HEK293 (cell line): Measurements from ENCODE around the gene MEIKIN.

ENCODE experiments used
- CTCF ChIA-PET: fragments of 350-600 bp; formaldehyde crosslinking; extraction: SDS; loops from one replicate; lab custom pipeline; 2021; ENCODE audit warnings: antibody characterized with exemption; lab: Yijun Ruan, JAX
- POLR2A ChIA-PET: fragments of 300-600 bp; formaldehyde crosslinking; extraction: SDS; loops from one replicate; lab custom pipeline; 2020; ENCODE audit warnings: antibody characterized with exemption, inconsistent platforms; lab: Yijun Ruan, JAX
- H3K27ac ChIP-seq: fragments of 200-500 bp; sonication (Bioruptor generic); 2 replicates; pipeline ENCODE4 v1.5.1; 2014; ENCODE audit warnings: low read depth, low read length, control low read depth, inconsistent platforms; ENCODE audit errors: extremely low read depth
- H3K36me3 ChIP-seq, 2 experiments: fragments of 200-500 bp in 1 of 2; sonication (Bioruptor generic) in 1 of 2; 1 replicate in 1 of 2; 2 replicates in 1 of 2; pipeline ENCODE4 v1.5.1; 2014 to 2017; ENCODE audit warnings: inconsistent platforms in 2 of 2, low read length in 2 of 2; ENCODE audit not compliant: control insufficient read depth in 2 of 2, insufficient read depth in 1 of 2
- H3K4me1 ChIP-seq: fragments of 200-500 bp; sonication (Bioruptor generic); 2 replicates; pipeline ENCODE4 v1.5.1; 2014; ENCODE audit warnings: mild to moderate bottlenecking, low read length, inconsistent platforms; ENCODE audit not compliant: control insufficient read depth, insufficient read depth
- H3K4me3 ChIP-seq: 2 replicates; pipeline ENCODE4 v1.5.1; 2011; ENCODE audit warnings: low read depth, mild to moderate bottlenecking, control low read depth, low read length, moderate library complexity
- H3K9me3 ChIP-seq: fragments of 200-500 bp; sonication (Bioruptor generic); 2 replicates; pipeline ENCODE4 v1.5.1; 2014; ENCODE audit warnings: low read depth, low read length, inconsistent platforms; ENCODE audit not compliant: control insufficient read depth, insufficient read depth
- HOXA7 ChIP-seq: sonication (generic); formaldehyde crosslinking; IDR thresholded peaks from 2 replicates; pipeline ENCODE4 v1.8.1; 2022; ENCODE audit warnings: missing genetic modification reagents, borderline replicate concordance
- HOXC10 ChIP-seq: sonication (generic); formaldehyde crosslinking; IDR thresholded peaks from 2 replicates; pipeline ENCODE4 v1.8.1; 2023; ENCODE audit warnings: mild to moderate bottlenecking, missing genetic modification reagents
- OVOL3 ChIP-seq: fragments of 450-650 bp; formaldehyde crosslinking; IDR thresholded peaks from 2 replicates; pipeline ENCODE4 v1.5.1; 2016; ENCODE audit warnings: missing biosample characterization, missing genetic modification characterization
- SCRT1 ChIP-seq: fragments of 450-650 bp; formaldehyde crosslinking; IDR thresholded peaks from 2 replicates; pipeline ENCODE4 v1.5.1; 2016; ENCODE audit warnings: missing biosample characterization, missing genetic modification characterization, borderline replicate concordance
- YY2 ChIP-seq: fragments of 450-650 bp; formaldehyde crosslinking; IDR thresholded peaks from 2 replicates; pipeline ENCODE4 v1.5.1; 2016; ENCODE audit warnings: missing biosample characterization, missing genetic modification characterization
- ZNF121 ChIP-seq: fragments of 450-650 bp; formaldehyde crosslinking; IDR thresholded peaks from 2 replicates; pipeline ENCODE4 v1.5.1; 2016; ENCODE audit warnings: missing biosample characterization, missing genetic modification characterization
- ZNF157 ChIP-seq: fragments of 450-650 bp; formaldehyde crosslinking; IDR thresholded peaks from 2 replicates; pipeline ENCODE4 v1.5.1; 2016; ENCODE audit warnings: missing biosample characterization, missing genetic modification characterization
- ZNF175 ChIP-seq: fragments of 450-650 bp; formaldehyde crosslinking; IDR thresholded peaks from 2 replicates; pipeline ENCODE4 v1.5.1; 2016; ENCODE audit warnings: missing biosample characterization, missing genetic modification characterization
- ZNF292 ChIP-seq: fragments of 450-650 bp; formaldehyde crosslinking; IDR thresholded peaks from 2 replicates; pipeline ENCODE4 v1.5.1; 2016; ENCODE audit warnings: low read depth, missing biosample characterization, missing genetic modification characterization, borderline replicate concordance
- ZNF311 ChIP-seq: fragments of 450-650 bp; formaldehyde crosslinking; IDR thresholded peaks from 2 replicates; pipeline ENCODE4 v1.5.1; 2017; ENCODE audit warnings: missing biosample characterization, missing genetic modification characterization, borderline replicate concordance
- ZNF37A ChIP-seq: fragments of 450-650 bp; IDR thresholded peaks from 2 replicates; pipeline ENCODE4 v1.5.1; 2018; ENCODE audit warnings: missing biosample characterization, missing genetic modification characterization
- ZNF433 ChIP-seq: fragments of 450-650 bp; formaldehyde crosslinking; IDR thresholded peaks from 2 replicates; pipeline ENCODE4 v1.5.1; 2016; ENCODE audit warnings: missing biosample characterization, missing genetic modification characterization, low read depth
- ZNF501 ChIP-seq: fragments of 450-650 bp; formaldehyde crosslinking; IDR thresholded peaks from 2 replicates; pipeline ENCODE4 v1.5.1; 2016; ENCODE audit warnings: missing biosample characterization, missing genetic modification characterization
- ZNF521 ChIP-seq: fragments of 450-650 bp; formaldehyde crosslinking; IDR thresholded peaks from 2 replicates; pipeline ENCODE4 v1.5.1; 2017; ENCODE audit warnings: missing biosample characterization, mild to moderate bottlenecking, missing genetic modification characterization
- ZNF571 ChIP-seq: fragments of 450-650 bp; formaldehyde crosslinking; IDR thresholded peaks from 2 replicates; pipeline ENCODE4 v1.5.0; 2017; ENCODE audit warnings: missing biosample characterization, missing genetic modification characterization
- ZNF585B ChIP-seq: fragments of 450-650 bp; formaldehyde crosslinking; IDR thresholded peaks from 2 replicates; pipeline ENCODE4 v1.5.1; 2016; ENCODE audit warnings: missing biosample characterization, missing genetic modification characterization
- ZNF670 ChIP-seq: fragments of 450-650 bp; formaldehyde crosslinking; IDR thresholded peaks from 2 replicates; pipeline ENCODE4 v1.5.1; 2016; ENCODE audit warnings: missing biosample characterization, missing genetic modification characterization, low read depth
- ZNF707 ChIP-seq: fragments of 450-650 bp; formaldehyde crosslinking; IDR thresholded peaks from 2 replicates; pipeline ENCODE4 v1.5.1; 2016; ENCODE audit warnings: missing biosample characterization, missing genetic modification characterization
- ZNF747 ChIP-seq: fragments of 450-650 bp; formaldehyde crosslinking; IDR thresholded peaks from 2 replicates; pipeline ENCODE4 v1.5.1; 2016; ENCODE audit warnings: missing biosample characterization, missing genetic modification characterization
- TF ChIP-seq, protein P1 (sequence below): IDR thresholded peaks from 2 replicates; pipeline ENCODE4 v1.6.1; 2011; ENCODE audit warnings: mild to moderate bottlenecking, low read depth, low read length, borderline replicate concordance
- TF ChIP-seq, protein P2 (sequence below): fragments of 450-650 bp; formaldehyde crosslinking; IDR thresholded peaks from 2 replicates; pipeline ENCODE4 v1.5.1; 2016; ENCODE audit warnings: missing biosample characterization, missing genetic modification characterization
- TF ChIP-seq, protein P3 (sequence below): fragments of 450-650 bp; formaldehyde crosslinking; IDR thresholded peaks from 2 replicates; pipeline ENCODE4 v1.5.1; 2016; ENCODE audit warnings: missing biosample characterization, missing genetic modification characterization
- TF ChIP-seq, protein P4 (sequence below): fragments of 450-650 bp; formaldehyde crosslinking; IDR thresholded peaks from 2 replicates; pipeline ENCODE4 v1.5.1; 2016; ENCODE audit warnings: missing biosample characterization, missing genetic modification characterization
- TF ChIP-seq, protein P5 (sequence below): fragments of 450-650 bp; formaldehyde crosslinking; IDR thresholded peaks from 2 replicates; pipeline ENCODE4 v1.5.1; 2016; ENCODE audit warnings: missing biosample characterization, missing genetic modification characterization
- TF ChIP-seq, protein P6 (sequence below): fragments of 450-650 bp; formaldehyde crosslinking; IDR thresholded peaks from 2 replicates; pipeline ENCODE4 v1.5.1; 2016; ENCODE audit warnings: missing biosample characterization, missing genetic modification characterization

The MEIKIN gene

DNA sequence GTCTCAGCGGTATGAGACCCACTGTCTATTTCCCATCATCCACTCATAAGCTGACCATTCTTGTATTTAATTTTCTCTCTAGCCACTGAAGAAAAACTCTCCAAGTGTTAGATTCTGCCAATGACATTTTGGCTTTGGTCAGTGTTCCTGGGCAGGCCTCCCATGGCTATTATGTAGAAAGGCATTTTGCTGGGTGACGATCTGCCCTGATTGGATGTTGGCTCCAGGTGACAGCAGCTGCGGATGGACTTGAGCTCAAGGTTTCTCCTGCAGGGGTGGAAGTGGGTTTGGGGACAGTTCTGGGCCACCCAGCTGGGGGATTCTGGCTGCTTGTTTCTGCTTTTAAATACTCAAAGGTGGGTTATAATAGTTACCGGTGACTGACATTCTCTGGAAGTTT is 34.4 kb upstream of the MEIKIN start:
- Histone ChIP-seq H3K27ac (no peak overlapping the region), H3K36me3 (no peaks in the 10 kb centered on the region), H3K4me1 (no peaks in the 10 kb centered on the region), H3K9me3 (no peaks in the 10 kb centered on the region), H3K4me3 (no peak overlapping the region)
- TF ChIP-seq ZNF501 (tag by site-specific recombination) (no peak), ZNF707 (tag by site-specific recombination) (no peak), ZNF175 (tag by site-specific recombination) (no peak), ZNF37A (tag by site-specific recombination) (no peak), YY2 (tag by site-specific recombination) (no peak), ZNF433 (no peak), ZNF747 (tag by site-specific recombination) (no peak), OVOL3 (tag by site-specific recombination) (no peak), ZNF121 (no peak), ZNF157 (no peak), HOXC10 (CRISPR knock-in tag) (no peak), ZNF571 (tag by site-specific recombination) (no peak), SCRT1 (tag by site-specific recombination) (no peak), ZNF292 (tag by site-specific recombination) (no peak), ZNF311 (tag by site-specific recombination) (no peak), ZNF521 (tag by site-specific recombination) (no peak)
- TF ChIP-seq, protein P1, sequence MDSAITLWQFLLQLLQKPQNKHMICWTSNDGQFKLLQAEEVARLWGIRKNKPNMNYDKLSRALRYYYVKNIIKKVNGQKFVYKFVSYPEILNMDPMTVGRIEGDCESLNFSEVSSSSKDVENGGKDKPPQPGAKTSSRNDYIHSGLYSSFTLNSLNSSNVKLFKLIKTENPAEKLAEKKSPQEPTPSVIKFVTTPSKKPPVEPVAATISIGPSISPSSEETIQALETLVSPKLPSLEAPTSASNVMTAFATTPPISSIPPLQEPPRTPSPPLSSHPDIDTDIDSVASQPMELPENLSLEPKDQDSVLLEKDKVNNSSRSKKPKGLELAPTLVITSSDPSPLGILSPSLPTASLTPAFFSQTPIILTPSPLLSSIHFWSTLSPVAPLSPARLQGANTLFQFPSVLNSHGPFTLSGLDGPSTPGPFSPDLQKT: no peak
- TF ChIP-seq, protein P2, sequence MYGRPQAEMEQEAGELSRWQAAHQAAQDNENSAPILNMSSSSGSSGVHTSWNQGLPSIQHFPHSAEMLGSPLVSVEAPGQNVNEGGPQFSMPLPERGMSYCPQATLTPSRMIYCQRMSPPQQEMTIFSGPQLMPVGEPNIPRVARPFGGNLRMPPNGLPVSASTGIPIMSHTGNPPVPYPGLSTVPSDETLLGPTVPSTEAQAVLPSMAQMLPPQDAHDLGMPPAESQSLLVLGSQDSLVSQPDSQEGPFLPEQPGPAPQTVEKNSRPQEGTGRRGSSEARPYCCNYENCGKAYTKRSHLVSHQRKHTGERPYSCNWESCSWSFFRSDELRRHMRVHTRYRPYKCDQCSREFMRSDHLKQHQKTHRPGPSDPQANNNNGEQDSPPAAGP (tag by site-specific recombination): no peak
- TF ChIP-seq, protein P3, sequence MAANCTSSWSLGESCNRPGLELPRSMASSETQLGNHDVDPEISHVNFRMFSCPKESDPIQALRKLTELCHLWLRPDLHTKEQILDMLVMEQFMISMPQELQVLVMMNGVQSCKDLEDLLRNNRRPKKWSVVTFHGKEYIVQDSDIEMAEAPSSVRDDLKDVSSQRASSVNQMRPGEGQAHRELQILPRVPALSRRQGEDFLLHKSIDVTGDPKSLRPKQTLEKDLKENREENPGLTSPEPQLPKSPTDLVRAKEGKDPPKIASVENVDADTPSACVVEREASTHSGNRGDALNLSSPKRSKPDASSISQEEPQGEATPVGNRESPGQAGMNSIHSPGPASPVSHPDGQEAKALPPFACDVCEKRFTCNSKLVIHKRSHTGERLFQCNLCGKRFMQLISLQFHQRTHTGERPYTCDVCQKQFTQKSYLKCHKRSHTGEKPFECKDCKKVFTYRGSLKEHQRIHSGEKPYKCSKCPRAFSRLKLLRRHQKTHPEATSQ: no peak
- TF ChIP-seq, protein P4, sequence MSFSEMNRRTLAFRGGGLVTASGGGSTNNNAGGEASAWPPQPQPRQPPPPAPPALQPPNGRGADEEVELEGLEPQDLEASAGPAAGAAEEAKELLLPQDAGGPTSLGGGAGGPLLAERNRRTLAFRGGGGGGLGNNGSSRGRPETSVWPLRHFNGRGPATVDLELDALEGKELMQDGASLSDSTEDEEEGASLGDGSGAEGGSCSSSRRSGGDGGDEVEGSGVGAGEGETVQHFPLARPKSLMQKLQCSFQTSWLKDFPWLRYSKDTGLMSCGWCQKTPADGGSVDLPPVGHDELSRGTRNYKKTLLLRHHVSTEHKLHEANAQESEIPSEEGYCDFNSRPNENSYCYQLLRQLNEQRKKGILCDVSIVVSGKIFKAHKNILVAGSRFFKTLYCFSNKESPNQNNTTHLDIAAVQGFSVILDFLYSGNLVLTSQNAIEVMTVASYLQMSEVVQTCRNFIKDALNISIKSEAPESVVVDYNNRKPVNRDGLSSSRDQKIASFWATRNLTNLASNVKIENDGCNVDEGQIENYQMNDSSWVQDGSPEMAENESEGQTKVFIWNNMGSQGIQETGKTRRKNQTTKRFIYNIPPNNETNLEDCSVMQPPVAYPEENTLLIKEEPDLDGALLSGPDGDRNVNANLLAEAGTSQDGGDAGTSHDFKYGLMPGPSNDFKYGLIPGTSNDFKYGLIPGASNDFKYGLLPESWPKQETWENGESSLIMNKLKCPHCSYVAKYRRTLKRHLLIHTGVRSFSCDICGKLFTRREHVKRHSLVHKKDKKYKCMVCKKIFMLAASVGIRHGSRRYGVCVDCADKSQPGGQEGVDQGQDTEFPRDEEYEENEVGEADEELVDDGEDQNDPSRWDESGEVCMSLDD: no peak
- ChIA-PET CTCF (interaction anchor here (0.7 kb wide), 1 partner anchor 103 kb away, joined by 4 read pairs; no protein-coding TSS in a partner anchor), POLR2A (no interaction called here)

DNA sequence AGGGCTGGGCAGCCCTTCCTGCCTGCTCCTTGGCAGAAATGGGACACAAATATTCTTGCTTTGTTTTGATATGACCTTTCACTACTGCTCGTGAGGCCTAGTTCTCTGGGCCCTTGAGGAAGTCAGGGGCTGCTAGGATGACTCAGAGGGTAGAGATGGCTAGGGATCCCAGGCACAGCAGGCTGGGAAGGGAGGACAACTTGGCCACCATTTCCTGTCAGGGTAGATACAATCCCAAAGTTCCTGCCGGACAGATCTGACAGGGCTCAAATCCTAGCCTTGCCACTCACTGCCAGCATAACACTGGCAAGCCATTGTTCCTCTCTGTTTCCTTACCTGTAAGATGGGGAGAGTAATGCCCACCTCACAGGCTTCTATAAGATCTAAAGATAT is 31.7 kb upstream of the MEIKIN start:
- no peak overlapping the region for H3K27ac ChIP-seq
- TF ChIP-seq, protein P5, sequence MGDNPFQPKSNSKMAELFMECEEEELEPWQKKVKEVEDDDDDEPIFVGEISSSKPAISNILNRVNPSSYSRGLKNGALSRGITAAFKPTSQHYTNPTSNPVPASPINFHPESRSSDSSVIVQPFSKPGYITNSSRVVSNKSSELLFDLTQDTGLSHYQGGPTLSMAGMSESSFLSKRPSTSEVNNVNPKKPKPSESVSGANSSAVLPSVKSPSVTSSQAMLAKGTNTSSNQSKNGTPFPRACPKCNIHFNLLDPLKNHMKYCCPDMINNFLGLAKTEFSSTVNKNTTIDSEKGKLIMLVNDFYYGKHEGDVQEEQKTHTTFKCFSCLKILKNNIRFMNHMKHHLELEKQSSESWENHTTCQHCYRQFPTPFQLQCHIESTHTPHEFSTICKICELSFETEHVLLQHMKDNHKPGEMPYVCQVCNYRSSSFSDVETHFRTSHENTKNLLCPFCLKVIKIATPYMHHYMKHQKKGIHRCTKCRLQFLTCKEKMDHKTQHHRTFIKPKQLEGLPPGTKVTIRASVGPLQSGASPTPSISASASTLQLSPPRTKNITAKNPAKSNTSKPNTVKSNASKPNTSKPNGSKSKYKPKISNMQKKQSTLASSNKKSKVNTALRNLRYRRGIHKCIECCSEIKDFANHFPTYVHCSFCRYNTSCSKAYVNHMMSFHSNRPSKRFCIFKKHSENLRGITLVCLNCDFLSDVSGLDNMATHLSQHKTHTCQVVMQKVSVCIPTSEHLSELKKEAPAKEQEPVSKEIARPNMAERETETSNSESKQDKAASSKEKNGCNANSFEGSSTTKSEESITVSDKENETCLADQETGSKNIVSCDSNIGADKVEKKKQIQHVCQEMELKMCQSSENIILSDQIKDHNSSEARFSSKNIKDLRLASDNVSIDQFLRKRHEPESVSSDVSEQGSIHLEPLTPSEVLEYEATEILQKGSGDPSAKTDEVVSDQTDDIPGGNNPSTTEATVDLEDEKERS (tag by site-specific recombination): no peak
- TF ChIP-seq ZNF121 (no peak), ZNF670 (tag by site-specific recombination) (no peak), HOXA7 (CRISPR knock-in tag) (no peak), ZNF585B (tag by site-specific recombination) (no peak)
- TF ChIP-seq, protein P6, sequence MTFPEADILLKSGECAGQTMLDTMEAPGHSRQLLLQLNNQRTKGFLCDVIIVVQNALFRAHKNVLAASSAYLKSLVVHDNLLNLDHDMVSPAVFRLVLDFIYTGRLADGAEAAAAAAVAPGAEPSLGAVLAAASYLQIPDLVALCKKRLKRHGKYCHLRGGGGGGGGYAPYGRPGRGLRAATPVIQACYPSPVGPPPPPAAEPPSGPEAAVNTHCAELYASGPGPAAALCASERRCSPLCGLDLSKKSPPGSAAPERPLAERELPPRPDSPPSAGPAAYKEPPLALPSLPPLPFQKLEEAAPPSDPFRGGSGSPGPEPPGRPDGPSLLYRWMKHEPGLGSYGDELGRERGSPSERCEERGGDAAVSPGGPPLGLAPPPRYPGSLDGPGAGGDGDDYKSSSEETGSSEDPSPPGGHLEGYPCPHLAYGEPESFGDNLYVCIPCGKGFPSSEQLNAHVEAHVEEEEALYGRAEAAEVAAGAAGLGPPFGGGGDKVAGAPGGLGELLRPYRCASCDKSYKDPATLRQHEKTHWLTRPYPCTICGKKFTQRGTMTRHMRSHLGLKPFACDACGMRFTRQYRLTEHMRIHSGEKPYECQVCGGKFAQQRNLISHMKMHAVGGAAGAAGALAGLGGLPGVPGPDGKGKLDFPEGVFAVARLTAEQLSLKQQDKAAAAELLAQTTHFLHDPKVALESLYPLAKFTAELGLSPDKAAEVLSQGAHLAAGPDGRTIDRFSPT (tag by site-specific recombination): no peak
- ChIA-PET POLR2A (no interaction called here), CTCF (no interaction called here)
- H3K4me3 ChIP-seq: no peak overlapping the region
- no peaks in the 10 kb centered on the region for H3K4me1 ChIP-seq
- no peaks in the 10 kb centered on the region for H3K36me3 ChIP-seq
- no peaks in the 10 kb centered on the region for H3K9me3 ChIP-seq
